Colonic mucosa (tissue), 4 donors: ENCODE results near the gene DPP6. TPM values are rescaled to one million over a fixed set of nuclear protein-coding genes. Genes with fewer than 3 reads are reported as not detected.
"Not testable (repeated sequence)": the region's sequence is repeated elsewhere in the genome, so short reads cannot be mapped to it uniquely, and the experiment has no call there.

ENCODE experiments used
- DNase-seq: peaks from one replicate; pipeline ENCODE4 v3.0.0-alpha.2; 2020
- H3K27ac ChIP-seq: fragments of 200-600 bp; one replicate; pipeline ENCODE4 v1.8.0; 2021
- H3K27me3 ChIP-seq: fragments of 200-600 bp; one replicate; pipeline ENCODE4 v1.8.0; 2021
- H3K36me3 ChIP-seq: fragments of 200-600 bp; one replicate; pipeline ENCODE4 v1.8.0; 2021
- H3K4me1 ChIP-seq: fragments of 200-600 bp; one replicate; pipeline ENCODE4 v1.8.0; 2021; ENCODE audit warnings: mild to moderate bottlenecking
- H3K4me3 ChIP-seq: fragments of 200-600 bp; one replicate; pipeline ENCODE4 v1.8.0; 2021
- H3K9ac ChIP-seq, 2 donors: one replicate each; pipeline ENCODE4 v1.7.0; 2013; ENCODE audit warnings: control low read depth in 2 of 2, low read depth in 2 of 2, low read length in 2 of 2
- H3K9me3 ChIP-seq: fragments of 200-600 bp; one replicate; pipeline ENCODE4 v1.8.0; 2021
- CTCF ChIP-seq: fragments of 200-600 bp; IDR thresholded peaks from one replicate; pipeline ENCODE4 v1.8.0; 2022; ENCODE audit warnings: antibody characterized with exemption, mild to moderate bottlenecking
- intact Hi-C: fragments of 100-400 bp; cut with DNase I; formaldehyde crosslinking; loops from one replicate; pipeline ENCODE4 v1.14.1; 2022
- total RNA-seq, 2 donors: library from RNA; stranded (reverse); fragmentation: NEBNext Ultra II Directional in 1 of 2; extraction: Animal tissue kit (Norgen Biotek cat#: 25700) in 1 of 2; gene quantifications; one replicate each; pipeline ENCODE4 v1.2.1, GENCODE V29; 2021
- donor health status: healthy.
- donor health status: DM: no; HTN: no; CAD: no.
- donor health status: DM: no; HTN: no; CAD: no.

DPP6 gene
- total RNA-seq, 2 donors from 2014 or later, result 0.17 to 3.9 TPM

GRCh38 chr7:154146707-154147038, 94.5 kb downstream of the DPP6 start:
- not testable (repeated sequence) for H3K9ac ChIP-seq, DNase-seq

GRCh38 chr7:154148791-154149516, 96.8 kb downstream of the DPP6 start:
- H3K36me3 ChIP-seq, H3K9me3 ChIP-seq, intact Hi-C loops, H3K9ac ChIP-seq, H3K4me1 ChIP-seq, DNase-seq, H3K4me3 ChIP-seq, H3K27ac ChIP-seq, H3K27me3 ChIP-seq: not testable (repeated sequence)

More at GRCh38 chr7:154146707-154147038, 94.5 kb downstream of the DPP6 start:
- H3K9me3 ChIP-seq, intact Hi-C loops, H3K4me1 ChIP-seq, H3K36me3 ChIP-seq, H3K27me3 ChIP-seq, H3K4me3 ChIP-seq, H3K27ac ChIP-seq: not testable (repeated sequence)

GRCh38 chr7:154150656-154151055, 98.5 kb downstream of the DPP6 start:
- DNase-seq, H3K36me3 ChIP-seq, H3K4me1 ChIP-seq, H3K9me3 ChIP-seq, intact Hi-C loops, H3K9ac ChIP-seq, H3K4me3 ChIP-seq, H3K27me3 ChIP-seq, H3K27ac ChIP-seq: not testable (repeated sequence)

DNA sequence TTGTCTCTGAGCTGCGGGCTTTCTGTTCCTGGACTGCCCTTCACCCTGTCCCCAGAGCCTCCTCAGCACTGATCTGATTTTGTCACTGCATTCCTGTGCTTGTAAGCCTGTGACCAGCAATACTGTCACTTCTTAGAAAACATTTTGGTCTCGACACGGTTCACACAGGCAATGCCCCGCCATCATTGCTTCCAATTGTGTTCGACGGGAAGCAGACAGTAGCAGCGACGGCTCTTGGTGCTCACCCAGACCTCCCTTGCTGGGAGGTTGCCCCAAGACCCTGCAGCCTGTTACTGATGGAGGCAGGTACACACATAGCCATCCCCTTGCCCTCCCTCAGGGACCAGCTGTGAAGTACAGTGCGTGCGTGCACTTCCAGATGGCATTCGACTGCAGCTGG, 99.1 kb downstream of the DPP6 start:
- H3K4me3 ChIP-seq, DNase-seq, H3K27ac ChIP-seq, H3K9me3 ChIP-seq, intact Hi-C loops, H3K4me1 ChIP-seq, H3K36me3 ChIP-seq, H3K27me3 ChIP-seq, H3K9ac ChIP-seq: not testable (repeated sequence)

GRCh38 chr7:154155928-154156327, 103.7 kb downstream of the DPP6 start:
- H3K27me3 ChIP-seq, result not testable (repeated sequence)

DNA sequence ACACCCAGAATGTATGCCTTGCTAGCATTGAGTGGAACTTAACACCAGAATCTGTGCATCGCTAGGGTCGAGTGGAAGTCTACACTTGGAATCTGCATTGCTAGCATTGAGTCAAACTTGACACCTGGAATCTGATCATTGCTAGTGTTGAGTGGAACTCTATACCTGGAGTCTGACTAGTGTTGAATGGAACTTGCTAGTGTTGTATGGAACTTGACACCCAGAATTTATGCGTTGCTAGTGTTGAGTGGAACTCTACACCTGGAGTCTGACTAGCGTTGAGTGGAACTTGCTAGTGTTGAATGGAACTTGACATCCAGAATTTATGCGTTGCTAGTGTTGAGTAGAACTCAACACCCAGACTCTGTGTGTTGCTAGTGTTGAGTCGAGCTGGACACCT, 110.7 kb downstream of the DPP6 start:
- intact Hi-C loops, H3K27me3 ChIP-seq: not testable (repeated sequence)

More at GRCh38 chr7:154155928-154156327, 103.7 kb downstream of the DPP6 start:
- H3K9me3 ChIP-seq, H3K4me3 ChIP-seq, H3K36me3 ChIP-seq, H3K4me1 ChIP-seq, DNase-seq, H3K9ac ChIP-seq, H3K27ac ChIP-seq, intact Hi-C loops: not testable (repeated sequence)

GRCh38 chr7:154163642-154164041, 111.4 kb downstream of the DPP6 start:
- H3K27ac ChIP-seq, H3K4me3 ChIP-seq, H3K36me3 ChIP-seq, H3K27me3 ChIP-seq, H3K4me1 ChIP-seq, DNase-seq, intact Hi-C loops, H3K9me3 ChIP-seq, H3K9ac ChIP-seq: not testable (repeated sequence)

More for the DNA sequence above, 110.7 kb downstream of the DPP6 start:
- not testable (repeated sequence) for H3K4me1 ChIP-seq, H3K36me3 ChIP-seq, H3K27ac ChIP-seq, H3K9me3 ChIP-seq, H3K9ac ChIP-seq, H3K4me3 ChIP-seq, DNase-seq

DNA sequence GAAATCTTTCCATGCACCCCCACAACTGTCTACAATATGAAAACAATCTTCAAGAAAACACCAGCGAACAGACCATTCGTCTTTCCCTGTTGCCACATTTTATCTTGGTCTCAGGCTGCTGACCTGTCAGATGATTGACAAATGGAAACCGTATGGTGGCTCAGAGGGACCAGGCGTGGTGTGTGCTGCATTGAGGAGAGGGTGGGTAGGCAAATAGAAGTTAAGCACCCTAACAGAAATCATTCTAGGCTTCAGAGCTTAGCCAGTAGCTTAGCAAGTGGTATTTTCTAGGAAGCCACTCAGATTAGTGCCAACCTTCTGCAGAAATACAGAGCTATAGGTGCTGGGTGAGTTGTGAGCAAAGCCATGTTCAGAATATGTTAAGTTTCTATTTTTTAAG, 114.9 kb downstream of the DPP6 start:
- TF ChIP-seq CTCF, result no peak
- Histone ChIP-seq H3K27me3 (no peaks in the 10 kb centered on the region), H3K9me3 (no peaks in the 10 kb centered on the region), H3K36me3 (no peaks in the 10 kb centered on the region), H3K9ac (no peak overlapping the region), H3K27ac (no peak overlapping the region), H3K4me1 (no peaks in the 10 kb centered on the region), H3K4me3 (no peak overlapping the region)
- no peak for DNase-seq
- intact Hi-C loops, result no loop called here

- Histone ChIP-seq H3K36me3 (no peaks in the 10 kb centered on the region), H3K27ac (no peak overlapping the region), H3K27me3 (no peaks in the 10 kb centered on the region), H3K9ac (no peak overlapping the region), H3K4me1 (no peaks in the 10 kb centered on the region), H3K4me3 (no peak overlapping the region), H3K9me3 (no peaks in the 10 kb centered on the region)
- DNase-seq, result no peak
- intact Hi-C loops, result no loop called here
- no peak for TF ChIP-seq CTCF
Measured at GRCh38 chr7:154167807-154168206, 115.6 kb downstream of the DPP6 start.
